DND-41 (cell line): Measurements from ENCODE around the gene NEDD4L.

Source experiments
- EZH2 ChIP-seq: IDR thresholded peaks from 3 replicates; pipeline ENCODE4 v1.6.1; 2012; ENCODE audit warnings: borderline replicate concordance, low read depth, mild to moderate bottlenecking, moderate library complexity, low read length, inconsistent platforms; ENCODE audit not compliant: severe bottlenecking
- TF ChIP-seq, protein P1 (sequence below): IDR thresholded peaks from 2 replicates; pipeline ENCODE4 v1.5.1; 2012; ENCODE audit warnings: borderline replicate concordance, low read length, moderate library complexity, mild to moderate bottlenecking; ENCODE audit not compliant: poor library complexity, severe bottlenecking; ENCODE audit errors: extremely low read depth

DNA sequence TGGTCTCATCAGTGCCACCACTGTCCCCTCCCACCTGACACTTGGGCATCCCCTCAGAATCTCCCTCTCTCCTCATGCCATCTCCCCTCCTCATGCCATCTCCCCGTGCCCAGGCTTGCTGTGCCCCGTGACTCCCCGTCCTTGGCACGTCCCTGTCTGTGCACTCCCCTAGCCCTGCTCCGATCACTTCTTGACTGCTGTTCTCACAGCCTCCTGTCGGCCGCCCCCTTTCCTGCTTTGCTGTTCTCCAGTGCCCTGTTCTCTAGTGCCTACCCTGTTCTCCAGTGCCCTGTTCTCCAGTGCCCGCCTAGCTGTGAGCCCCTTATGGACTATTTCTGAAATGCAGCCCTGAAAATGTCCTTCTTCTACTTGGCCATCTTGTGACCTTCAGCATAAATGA, 331.0 kb downstream of the NEDD4L start:
- TF ChIP-seq EZH2 = no peak
- TF ChIP-seq, protein P1, sequence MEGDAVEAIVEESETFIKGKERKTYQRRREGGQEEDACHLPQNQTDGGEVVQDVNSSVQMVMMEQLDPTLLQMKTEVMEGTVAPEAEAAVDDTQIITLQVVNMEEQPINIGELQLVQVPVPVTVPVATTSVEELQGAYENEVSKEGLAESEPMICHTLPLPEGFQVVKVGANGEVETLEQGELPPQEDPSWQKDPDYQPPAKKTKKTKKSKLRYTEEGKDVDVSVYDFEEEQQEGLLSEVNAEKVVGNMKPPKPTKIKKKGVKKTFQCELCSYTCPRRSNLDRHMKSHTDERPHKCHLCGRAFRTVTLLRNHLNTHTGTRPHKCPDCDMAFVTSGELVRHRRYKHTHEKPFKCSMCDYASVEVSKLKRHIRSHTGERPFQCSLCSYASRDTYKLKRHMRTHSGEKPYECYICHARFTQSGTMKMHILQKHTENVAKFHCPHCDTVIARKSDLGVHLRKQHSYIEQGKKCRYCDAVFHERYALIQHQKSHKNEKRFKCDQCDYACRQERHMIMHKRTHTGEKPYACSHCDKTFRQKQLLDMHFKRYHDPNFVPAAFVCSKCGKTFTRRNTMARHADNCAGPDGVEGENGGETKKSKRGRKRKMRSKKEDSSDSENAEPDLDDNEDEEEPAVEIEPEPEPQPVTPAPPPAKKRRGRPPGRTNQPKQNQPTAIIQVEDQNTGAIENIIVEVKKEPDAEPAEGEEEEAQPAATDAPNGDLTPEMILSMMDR = no peak
